MM.1S (cell line): Measurements from ENCODE around the gene EFCAB3.
A peak's percentile ranks its signal among the peaks of the same experiment; 100 is the strongest.
"Not testable (repeated sequence)": the region's sequence is repeated elsewhere in the genome, so short reads cannot be mapped to it uniquely, and the experiment has no call there.

Source experiments
- DNase-seq: peaks from one replicate; pipeline ENCODE4 v3.0.0-alpha.2; 2015
- H2AFZ ChIP-seq: fragments of 300-600 bp; sonication (generic); 2 replicates; pipeline ENCODE4 v1.6.0; 2016; ENCODE audit warnings: antibody characterized with exemption, low read length
- H3F3A ChIP-seq: fragments of 300-600 bp; sonication (generic); 2 replicates; pipeline ENCODE4 v1.6.1; 2016; ENCODE audit warnings: mild to moderate bottlenecking, antibody characterized with exemption, low read length, moderate library complexity, mixed read lengths; ENCODE audit not compliant: insufficient read depth
- H3K27ac ChIP-seq: fragments of 300-600 bp; sonication (generic); 2 replicates; pipeline ENCODE4 v1.5.1; 2016; ENCODE audit warnings: mild to moderate bottlenecking, low read length
- H3K27me3 ChIP-seq: fragments of 300-600 bp; sonication (generic); replicated peaks from 2 replicates; pipeline ENCODE4 v1.6.0; 2016; ENCODE audit warnings: low read length; ENCODE audit not compliant: insufficient read depth
- H3K36me3 ChIP-seq: fragments of 300-600 bp; sonication (generic); replicated peaks from 2 replicates; pipeline ENCODE4 v1.6.1; 2016; ENCODE audit warnings: mild to moderate bottlenecking, low read length, mixed read lengths; ENCODE audit not compliant: insufficient read depth
- H3K4me1 ChIP-seq: fragments of 300-600 bp; sonication (generic); 2 replicates; pipeline ENCODE4 v1.6.1; 2016; ENCODE audit warnings: low read length, mixed read lengths
- H3K4me2 ChIP-seq: fragments of 300-600 bp; sonication (generic); 2 replicates; pipeline ENCODE4 v1.6.0; 2016; ENCODE audit warnings: low read depth, low read length
- H3K4me3 ChIP-seq: fragments of 300-600 bp; sonication (generic); 2 replicates; pipeline ENCODE4 v1.5.1; 2016; ENCODE audit warnings: low read length, mixed read lengths
- H3K79me2 ChIP-seq: fragments of 300-600 bp; sonication (generic); 2 replicates; pipeline ENCODE4 v1.6.1; 2016; ENCODE audit warnings: mixed run types, low read length, mixed read lengths
- H3K9ac ChIP-seq: fragments of 300-600 bp; sonication (generic); 2 replicates; pipeline ENCODE4 v1.6.1; 2016; ENCODE audit warnings: low read length, mixed read lengths
- H3K9me2 ChIP-seq: fragments of 300-600 bp; sonication (generic); replicated peaks from 2 replicates; pipeline ENCODE4 v1.6.1; 2016; ENCODE audit warnings: mild to moderate bottlenecking, low read length, mixed read lengths; ENCODE audit not compliant: insufficient read depth
- H3K9me3 ChIP-seq: fragments of 300-600 bp; sonication (generic); replicated peaks from 2 replicates; pipeline ENCODE4 v1.6.1; 2016; ENCODE audit warnings: mild to moderate bottlenecking, low read length, mixed read lengths; ENCODE audit not compliant: insufficient read depth
- H4K20me1 ChIP-seq: fragments of 300-600 bp; sonication (generic); 2 replicates; pipeline ENCODE4 v1.6.1; 2016; ENCODE audit warnings: mild to moderate bottlenecking, low read length, moderate library complexity, mixed read lengths; ENCODE audit not compliant: insufficient read depth
- CTCF ChIP-seq: fragments of 300-600 bp; sonication (generic); IDR thresholded peaks from 2 replicates; pipeline ENCODE4 v1.5.1; 2016; ENCODE audit warnings: antibody characterized with exemption, low read length, mixed read lengths
- EZH2 ChIP-seq: fragments of 300-600 bp; sonication (generic); optimal IDR thresholded peaks from 2 replicates; pipeline ENCODE3; 2017; ENCODE audit warnings: low read depth, mild to moderate bottlenecking, antibody characterized with exemption, low read length, mixed read lengths
- EZH2phosphoT487 ChIP-seq: fragments of 300-600 bp; sonication (generic); IDR thresholded peaks from 2 replicates; pipeline ENCODE4 v1.6.1; 2018; ENCODE audit warnings: antibody characterized with exemption, low read length

Gene EFCAB3

GRCh38 chr17:62453041-62453440, 72.7 kb downstream of the EFCAB3 start:
- peak; percentile 7 for DNase-seq
- peaks cover 18% of the 10 kb centered on the region; the same call in 1 of the 2 replicates for H3K4me1 ChIP-seq
- H3K36me3 ChIP-seq, H4K20me1 ChIP-seq, H3K4me3 ChIP-seq, H3K9me3 ChIP-seq, H3K27me3 ChIP-seq, H2AFZ ChIP-seq, H3K9me2 ChIP-seq, H3K9ac ChIP-seq, H3K79me2 ChIP-seq: not testable (repeated sequence)
- H3K27ac ChIP-seq, result peak overlapping the region; percentile 93; the same call in 1 of the 2 replicates
- peaks cover 13% of the 10 kb centered on the region for H3F3A ChIP-seq
- H3K4me2 ChIP-seq, result peak overlapping the region; percentile 10; the same call in 1 of the 2 replicates

GRCh38 chr17:62453656-62454055, 73.3 kb downstream of the EFCAB3 start:
- H3K36me3 ChIP-seq, H2AFZ ChIP-seq, H3K9me3 ChIP-seq, H3K79me2 ChIP-seq, H3K9me2 ChIP-seq, H3K27me3 ChIP-seq, H4K20me1 ChIP-seq: not testable (repeated sequence)
- Histone ChIP-seq H3K4me2 (peak overlapping the region; percentile 66; the same call in 1 of the 2 replicates), H3K4me1 (peaks cover 18% of the 10 kb centered on the region; the same call in 1 of the 2 replicates), H3K9ac (peak overlapping the region; percentile 54; the same call in 1 of the 2 replicates), H3F3A (peaks cover 13% of the 10 kb centered on the region), H3K27ac (peak overlapping the region; percentile 93), H3K4me3 (peak overlapping the region; percentile 21)
- peak; percentile 88 for DNase-seq

GRCh38 chr17:62454111-62454510, 73.8 kb downstream of the EFCAB3 start:
- H3K79me2 ChIP-seq, H2AFZ ChIP-seq, H3K27me3 ChIP-seq, H4K20me1 ChIP-seq, H3K36me3 ChIP-seq, H3K9me3 ChIP-seq, H3K9me2 ChIP-seq: not testable (repeated sequence)
- peak; percentile 80 for DNase-seq
- Histone ChIP-seq H3K4me1 (peaks cover 18% of the 10 kb centered on the region; the same call in 1 of the 2 replicates), H3K4me3 (peak overlapping the region; percentile 21), H3K27ac (peak overlapping the region; percentile 93), H3K9ac (peak overlapping the region; percentile 54; the same call in 1 of the 2 replicates), H3K4me2 (peak overlapping the region; percentile 66; the same call in 1 of the 2 replicates), H3F3A (peaks cover 13% of the 10 kb centered on the region)

GRCh38 chr17:62456016-62456415, 75.7 kb downstream of the EFCAB3 start:
- TF ChIP-seq EZH2 (no peak), EZH2phosphoT487 (no peak), CTCF (no peak)
- no peak for DNase-seq
- no peaks in the 10 kb centered on the region for H3K9me3 ChIP-seq

GRCh38 chr17:62458483-62458882, 78.1 kb downstream of the EFCAB3 start:
- H3K4me3 ChIP-seq, H3F3A ChIP-seq, H3K79me2 ChIP-seq, H3K9me3 ChIP-seq, H2AFZ ChIP-seq, H3K27me3 ChIP-seq, H3K27ac ChIP-seq, H3K9me2 ChIP-seq, H3K4me2 ChIP-seq, H3K36me3 ChIP-seq, DNase-seq, H3K9ac ChIP-seq, H4K20me1 ChIP-seq: not testable (repeated sequence)
- peaks cover 12% of the 10 kb centered on the region; the same call in 1 of the 2 replicates for H3K4me1 ChIP-seq

More at GRCh38 chr17:62456016-62456415, 75.7 kb downstream of the EFCAB3 start:
- Histone ChIP-seq H3K4me2 (no peak overlapping the region), H3K4me3 (no peak overlapping the region), H3K9me2 (no peaks in the 10 kb centered on the region), H3K9ac (no peak overlapping the region), H3K27me3 (no peaks in the 10 kb centered on the region), H2AFZ (no peak overlapping the region), H3K27ac (no peak overlapping the region), H3K4me1 (peaks cover 18% of the 10 kb centered on the region; the same call in 1 of the 2 replicates), H3K36me3 (no peaks in the 10 kb centered on the region), H4K20me1 (no peaks in the 10 kb centered on the region), H3F3A (peaks cover 13% of the 10 kb centered on the region), H3K79me2 (no peaks in the 10 kb centered on the region)

GRCh38 chr17:62464422-62464821, 84.1 kb downstream of the EFCAB3 start:
- H3K27me3 ChIP-seq, H3K27ac ChIP-seq, H2AFZ ChIP-seq, H3K4me3 ChIP-seq, H3F3A ChIP-seq, DNase-seq, H3K9ac ChIP-seq, H4K20me1 ChIP-seq, H3K79me2 ChIP-seq, H3K4me1 ChIP-seq, H3K4me2 ChIP-seq, H3K9me2 ChIP-seq, H3K9me3 ChIP-seq, H3K36me3 ChIP-seq: not testable (repeated sequence)

GRCh38 chr17:62465271-62465670, 84.9 kb downstream of the EFCAB3 start:
- H3K9me3 ChIP-seq, H3K27me3 ChIP-seq, H3K27ac ChIP-seq, H4K20me1 ChIP-seq, H3K36me3 ChIP-seq, H3K9me2 ChIP-seq, H3F3A ChIP-seq, H3K4me3 ChIP-seq, H2AFZ ChIP-seq, H3K79me2 ChIP-seq, H3K4me1 ChIP-seq, H3K9ac ChIP-seq, H3K4me2 ChIP-seq, DNase-seq: not testable (repeated sequence)
